Skin epidermis (tissue), 12 donors: ENCODE results near the gene HRH2.
A peak's percentile ranks its signal among the peaks of the same experiment; 100 is the strongest.

Experiments used
- H3K27ac ChIP-seq, 21 experiments: fragments of 200-600 bp; sonication (generic) in 11 of 21; one replicate each; pipeline ENCODE4 v1.5.0; 2020; ENCODE audit warnings: mild to moderate bottlenecking in 3 of 21, inconsistent platforms in 2 of 21, moderate library complexity in 2 of 21
- H3K4me3 ChIP-seq, 7 experiments: fragments of 200-600 bp; sonication (generic) in 2 of 7; one replicate each; pipeline ENCODE4 v1.5.0; 2020; ENCODE audit warnings: inconsistent platforms in 2 of 7, mild to moderate bottlenecking in 2 of 7, moderate library complexity in 1 of 7

HRH2 gene

GRCh38 chr5:175688352-175689146 lies 30.7 kb downstream of the HRH2 start:
- no peak overlapping the region for H3K4me3 ChIP-seq
- H3K27ac ChIP-seq, result peak overlapping the region in 13 of 21 experiments; percentile 0 to 83 (median 39)

GRCh38 chr5:175689147-175689991 lies 31.5 kb downstream of the HRH2 start:
- Histone ChIP-seq H3K4me3 (no peak overlapping the region), H3K27ac (peak overlapping the region in 15 of 21 experiments; percentile 0 to 85 (median 50))

GRCh38 chr5:175690025-175690424 lies 32.2 kb downstream of the HRH2 start:
- Histone ChIP-seq H3K4me3 (no peak overlapping the region), H3K27ac (peak overlapping the region in 12 of 21 experiments; percentile 3 to 85 (median 47))

GRCh38 chr5:175690586-175690985 lies 32.7 kb downstream of the HRH2 start:
- Histone ChIP-seq H3K4me3 (no peak overlapping the region), H3K27ac (peak overlapping the region in 8 of 21 experiments; percentile 7 to 85 (median 38))

- H3K4me3 ChIP-seq, result no peak overlapping the region
- peak overlapping the region in 2 of 21 experiments; percentile 40 to 85 for H3K27ac ChIP-seq
Observed at GRCh38 chr5:175691761-175692160, 33.9 kb downstream of the HRH2 start.

- Histone ChIP-seq H3K27ac (peak overlapping the region in 1 of 21 experiments; percentile 27), H3K4me3 (no peak overlapping the region)
Observed at GRCh38 chr5:175692235-175692995, 34.5 kb downstream of the HRH2 start.

- Histone ChIP-seq H3K27ac (peak overlapping the region in 2 of 21 experiments; percentile 21 to 27), H3K4me3 (no peak overlapping the region)
Observed at GRCh38 chr5:175692996-175693710, 35.3 kb downstream of the HRH2 start.

GRCh38 chr5:175693741-175694140 lies 35.9 kb downstream of the HRH2 start:
- peak overlapping the region in 2 of 21 experiments; percentile 21 to 65 for H3K27ac ChIP-seq
- H3K4me3 ChIP-seq, result no peak overlapping the region

- Histone ChIP-seq H3K27ac (peak overlapping the region in 7 of 21 experiments; percentile 29 to 70 (median 39)), H3K4me3 (no peak overlapping the region)
Observed at GRCh38 chr5:175694371-175695160, 36.7 kb downstream of the HRH2 start.

- Histone ChIP-seq H3K4me3 (no peak overlapping the region), H3K27ac (peak overlapping the region in 13 of 21 experiments; percentile 0 to 70 (median 35))
Observed at GRCh38 chr5:175695161-175696126, 37.6 kb downstream of the HRH2 start.

- no peak overlapping the region for H3K4me3 ChIP-seq
- peak overlapping the region in 13 of 21 experiments; percentile 2 to 70 (median 29) for H3K27ac ChIP-seq
Observed at GRCh38 chr5:175696139-175696854, 38.4 kb downstream of the HRH2 start.

GRCh38 chr5:175696855-175697198 lies 39.0 kb downstream of the HRH2 start:
- H3K27ac ChIP-seq, result peak overlapping the region in 1 of 21 experiments; percentile 8
- no peak overlapping the region for H3K4me3 ChIP-seq

- Histone ChIP-seq H3K27ac (no peak overlapping the region), H3K4me3 (no peak overlapping the region)
Observed at GRCh38 chr5:175697846-175698245, 40.0 kb downstream of the HRH2 start.

- Histone ChIP-seq H3K27ac (no peak overlapping the region), H3K4me3 (no peak overlapping the region)
Observed at GRCh38 chr5:175698401-175699115, 40.7 kb downstream of the HRH2 start.

GRCh38 chr5:175700991-175701390 lies 43.1 kb downstream of the HRH2 start:
- no peak overlapping the region for H3K4me3 ChIP-seq

GRCh38 chr5:175701797-175702196 lies 43.9 kb downstream of the HRH2 start:
- H3K4me3 ChIP-seq, result no peak overlapping the region
- H3K27ac ChIP-seq, result no peak overlapping the region

More at GRCh38 chr5:175700991-175701390, 43.1 kb downstream of the HRH2 start:
- no peak overlapping the region for H3K27ac ChIP-seq
